OCI-LY1 (cell line): ENCODE data around the gene PRAF2.
A peak's percentile ranks its signal among the peaks of the same experiment; 100 is the strongest.

Experiments used
- H2AFZ ChIP-seq: fragments of 200-600 bp; sonication (generic), shearing (Covaris generic); 2 replicates; pipeline ENCODE4 v1.6.0; 2014; ENCODE audit warnings: antibody characterized with exemption, mild to moderate bottlenecking, low read length
- H3F3A ChIP-seq: fragments of 200-600 bp; sonication (generic), shearing (Covaris generic); 2 replicates; pipeline ENCODE4 v1.6.0; 2014; ENCODE audit warnings: mild to moderate bottlenecking, antibody characterized with exemption, low read length, moderate library complexity; ENCODE audit not compliant: insufficient read depth
- H3K27ac ChIP-seq: fragments of 200-600 bp; sonication (generic); 2 replicates; pipeline ENCODE4 v1.5.1; 2014; ENCODE audit warnings: low read length, mixed run types, mild to moderate bottlenecking, low read depth; ENCODE audit not compliant: poor library complexity, severe bottlenecking
- H3K27me3 ChIP-seq: fragments of 200-600 bp; sonication (generic); 2 replicates; pipeline ENCODE4 v1.6.0; 2014; ENCODE audit warnings: antibody characterized with exemption, mild to moderate bottlenecking, low read length, moderate library complexity; ENCODE audit not compliant: insufficient read depth
- H3K36me3 ChIP-seq: fragments of 200-600 bp; sonication (generic); 2 replicates; pipeline ENCODE4 v1.6.1; 2014; ENCODE audit warnings: mild to moderate bottlenecking, antibody characterized with exemption, low read length, moderate library complexity, mixed read lengths; ENCODE audit not compliant: insufficient read depth
- H3K4me1 ChIP-seq: fragments of 200-600 bp; sonication (generic); 2 replicates; pipeline ENCODE4 v1.5.1; 2014; ENCODE audit warnings: mild to moderate bottlenecking, low read length, moderate library complexity; ENCODE audit not compliant: insufficient read depth, severe bottlenecking
- H3K4me2 ChIP-seq: fragments of 200-600 bp; sonication (generic), shearing (Covaris generic); 2 replicates; pipeline ENCODE4 v1.6.1; 2014; ENCODE audit warnings: low read length
- H3K4me3 ChIP-seq: fragments of 200-600 bp; sonication (generic); 2 replicates; pipeline ENCODE4 v1.5.1; 2014; ENCODE audit warnings: low read length, low read depth, mild to moderate bottlenecking, mixed read lengths; ENCODE audit not compliant: poor library complexity, severe bottlenecking
- H3K79me2 ChIP-seq: fragments of 200-600 bp; shearing (Covaris generic); 2 replicates; pipeline ENCODE4 v1.6.1; 2016; ENCODE audit warnings: mixed run types, low read length, mixed read lengths; ENCODE audit not compliant: insufficient read depth
- H3K9ac ChIP-seq: fragments of 200-600 bp; sonication (generic), shearing (Covaris generic); 2 replicates; pipeline ENCODE4 v1.6.1; 2014; ENCODE audit warnings: mild to moderate bottlenecking, low read length, mixed read lengths
- H3K9me2 ChIP-seq: fragments of 200-600 bp; sonication (generic), shearing (Covaris generic); 2 replicates; pipeline ENCODE4 v1.6.1; 2014; ENCODE audit warnings: low read depth, mild to moderate bottlenecking, low read length, mixed read lengths
- H3K9me3 ChIP-seq: fragments of 200-600 bp; shearing (Covaris generic); 2 replicates; pipeline ENCODE4 v1.6.1; 2014; ENCODE audit warnings: low read length, mixed read lengths
- H4K20me1 ChIP-seq: fragments of 200-600 bp; sonication (generic), shearing (Covaris generic); 2 replicates; pipeline ENCODE4 v1.6.0; 2016; ENCODE audit warnings: mild to moderate bottlenecking, low read length; ENCODE audit not compliant: insufficient read depth
- CTCF ChIP-seq: fragments of 200-600 bp; sonication (generic), shearing (Covaris generic); IDR thresholded peaks from 2 replicates; pipeline ENCODE4 v1.5.1; 2017; ENCODE audit warnings: mild to moderate bottlenecking, antibody characterized with exemption, low read length, moderate library complexity, mixed read lengths
- EZH2 ChIP-seq: fragments of 200-600 bp; sonication (generic), shearing (Covaris generic); IDR thresholded peaks from 2 replicates; pipeline ENCODE4 v1.8.0; 2017; ENCODE audit warnings: borderline replicate concordance, mixed run types, mild to moderate bottlenecking, antibody characterized with exemption, low read length, moderate library complexity, mixed read lengths

Gene PRAF2

GRCh38 chrX:49079489-49080428, 6.0 kb upstream of the PRAF2 start, which contains the start of gene WDR45:
WDR45 (minus strand) TSS chrX:49079887; CDS start chrX:49078095, 1,792 bp downstream.
- TF ChIP-seq EZH2 (no peak), CTCF (no peak)

GRCh38 chrX:49077941-49078340, 4.1 kb upstream of the PRAF2 start:
- H3K4me2 ChIP-seq = no peak overlapping the region
- no peak overlapping the region for H3K27ac ChIP-seq
- H3F3A ChIP-seq = no peaks in the 10 kb centered on the region
- TF ChIP-seq EZH2 (no peak), CTCF (no peak)
- no peaks in the 10 kb centered on the region for H3K9me2 ChIP-seq
- H3K79me2 ChIP-seq = no peaks in the 10 kb centered on the region; the same call in 1 of the 2 replicates
- no peak overlapping the region for H2AFZ ChIP-seq
- H3K4me1 ChIP-seq = peaks cover 20% of the 10 kb centered on the region
- H3K27me3 ChIP-seq = no peaks in the 10 kb centered on the region
- H3K9me3 ChIP-seq = no peaks in the 10 kb centered on the region
- no peaks in the 10 kb centered on the region for H4K20me1 ChIP-seq
- H3K4me3 ChIP-seq = no peak overlapping the region
- H3K36me3 ChIP-seq = peaks cover 6% of the 10 kb centered on the region; the same call in 1 of the 2 replicates
- no peak overlapping the region for H3K9ac ChIP-seq

More at GRCh38 chrX:49079489-49080428, 6.0 kb upstream of the PRAF2 start, which contains the start of gene WDR45:
- peak within 1 kb of the TSS; percentile 73 for H3K4me2 ChIP-seq
- peak within 1 kb of the TSS; percentile 92 for H3K9ac ChIP-seq
- H3K9me2 ChIP-seq = no peaks in the 10 kb centered on the region
- H3K36me3 ChIP-seq = peaks cover 6% of the 10 kb centered on the region; the same call in 1 of the 2 replicates
- no peaks in the 10 kb centered on the region for H3K9me3 ChIP-seq
- H3K79me2 ChIP-seq = no peaks in the 10 kb centered on the region
- H4K20me1 ChIP-seq = no peaks in the 10 kb centered on the region
- H2AFZ ChIP-seq = no peak within 1 kb of the TSS
- no peaks in the 10 kb centered on the region for H3K27me3 ChIP-seq
- H3K27ac ChIP-seq = peak within 1 kb of the TSS; percentile 73
- H3K4me1 ChIP-seq = peaks cover 9% of the 10 kb centered on the region
- peak within 1 kb of the TSS; percentile 87 for H3K4me3 ChIP-seq
- H3F3A ChIP-seq = no peaks in the 10 kb centered on the region

- no peaks in the 10 kb centered on the region for H3K9me3 ChIP-seq
- no peak overlapping the region for H3K27ac ChIP-seq
- no peaks in the 10 kb centered on the region for H3K9me2 ChIP-seq
- H3K27me3 ChIP-seq = no peaks in the 10 kb centered on the region
- no peak overlapping the region for H3K4me3 ChIP-seq
- H2AFZ ChIP-seq = no peak overlapping the region
- H3F3A ChIP-seq = no peaks in the 10 kb centered on the region
- TF ChIP-seq CTCF = no peak
- no peak for TF ChIP-seq EZH2
- peaks cover 26% of the 10 kb centered on the region for H3K4me1 ChIP-seq
- H3K9ac ChIP-seq = no peak overlapping the region
- H3K36me3 ChIP-seq = peaks cover 8% of the 10 kb centered on the region; the same call in 1 of the 2 replicates
- H3K79me2 ChIP-seq = no peaks in the 10 kb centered on the region; the same call in 1 of the 2 replicates
- H4K20me1 ChIP-seq = no peaks in the 10 kb centered on the region
- no peak overlapping the region for H3K4me2 ChIP-seq
Measured at GRCh38 chrX:49075347-49075746, 1.5 kb upstream of the PRAF2 start.
